ENCODE results near the gene NMT2.
A peak's percentile ranks its signal among the peaks of the same experiment; 100 is the strongest.
"Not testable (repeated sequence)": the region's sequence is repeated elsewhere in the genome, so short reads cannot be mapped to it uniquely, and the experiment has no call there.

The NMT2 gene

GRCh38 chr10:15168291-15168785 is at the start of gene NMT2:
NMT2 (minus strand) TSS chr10:15168693; CDS start chr10:15168612, 81 bp downstream.
- DNase-seq, result peak in 27 of 58 donors; percentile 8 to 97 (median 94)

GRCh38 chr10:15216700-15217099 is 48.2 kb upstream of the NMT2 start:
- no peak for DNase-seq

GRCh38 chr10:15214237-15214636 is 45.7 kb upstream of the NMT2 start:
- no peak for DNase-seq

GRCh38 chr10:15213461-15213861 is 45.0 kb upstream of the NMT2 start:
- no peak for DNase-seq

GRCh38 chr10:15211464-15211979 is 43.0 kb upstream of the NMT2 start:
- DNase-seq, result no peak

GRCh38 chr10:15210521-15210920 is 42.0 kb upstream of the NMT2 start:
- no peak for DNase-seq

GRCh38 chr10:15209827-15210509 is 41.5 kb upstream of the NMT2 start:
- DNase-seq, result peak in 56 of 58 donors; percentile 4 to 89 (median 52)

- DNase-seq, result no peak
Observed at GRCh38 chr10:15208221-15208620, 39.7 kb upstream of the NMT2 start.

- not testable (repeated sequence) for DNase-seq
Observed at GRCh38 chr10:15207410-15207809, 38.9 kb upstream of the NMT2 start.

DNA sequence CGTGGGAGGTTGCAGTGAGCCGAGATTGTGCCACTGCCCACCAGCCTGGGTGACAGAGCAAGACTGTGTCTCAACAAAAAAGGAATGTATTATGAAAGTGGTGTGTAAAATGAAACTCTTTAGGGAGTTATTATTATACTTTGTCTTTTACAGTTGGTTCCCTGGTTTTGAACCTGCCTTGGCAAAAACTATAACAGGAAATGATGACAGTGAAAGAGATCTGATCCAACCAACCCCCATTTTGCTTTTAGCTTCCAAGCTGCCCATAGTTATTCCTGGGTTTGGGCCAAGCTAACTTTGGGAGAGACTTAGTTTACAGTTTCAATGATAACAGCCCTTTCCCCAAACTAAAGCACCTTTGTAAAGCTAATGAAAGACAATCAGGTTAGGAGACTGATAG is 34.1 kb upstream of the NMT2 start:
- DNase-seq, result no peak

GRCh38 chr10:15202301-15202621 is 33.8 kb upstream of the NMT2 start:
- DNase-seq, result not testable (repeated sequence)

DNA sequence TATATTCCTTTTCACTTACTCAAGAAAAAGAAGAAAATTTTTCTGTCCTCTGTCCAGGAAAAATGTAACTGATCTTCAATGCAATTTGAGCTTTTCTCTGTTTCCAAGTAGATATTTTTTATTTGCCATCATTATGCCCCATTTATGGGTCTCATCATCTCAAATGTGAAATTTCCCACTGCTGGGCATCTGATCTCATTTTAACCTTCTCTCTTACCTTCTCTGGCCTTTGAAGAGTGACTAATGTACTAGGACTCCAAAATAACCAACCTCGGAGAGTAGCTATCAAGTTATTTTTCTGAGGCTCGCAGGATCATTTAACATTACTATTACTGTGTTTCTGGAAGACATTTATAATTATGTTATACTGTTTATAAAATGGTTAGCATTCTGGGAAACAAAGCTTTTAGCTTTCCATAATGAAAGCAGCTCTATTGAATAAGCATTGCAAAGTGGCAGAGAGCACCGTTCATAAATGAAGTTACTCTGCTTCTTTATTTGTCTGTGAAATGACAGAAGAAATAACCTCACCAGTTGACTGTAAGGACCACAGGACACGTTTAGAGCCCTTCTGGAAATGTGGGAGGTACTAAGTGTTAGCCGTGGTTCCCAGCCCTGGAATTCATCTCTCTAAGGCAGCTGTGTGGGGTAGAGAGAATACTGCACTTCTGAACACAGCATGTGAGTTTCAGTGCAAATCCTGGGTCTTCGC is 33.3 kb upstream of the NMT2 start:
- no peak for DNase-seq

DNA sequence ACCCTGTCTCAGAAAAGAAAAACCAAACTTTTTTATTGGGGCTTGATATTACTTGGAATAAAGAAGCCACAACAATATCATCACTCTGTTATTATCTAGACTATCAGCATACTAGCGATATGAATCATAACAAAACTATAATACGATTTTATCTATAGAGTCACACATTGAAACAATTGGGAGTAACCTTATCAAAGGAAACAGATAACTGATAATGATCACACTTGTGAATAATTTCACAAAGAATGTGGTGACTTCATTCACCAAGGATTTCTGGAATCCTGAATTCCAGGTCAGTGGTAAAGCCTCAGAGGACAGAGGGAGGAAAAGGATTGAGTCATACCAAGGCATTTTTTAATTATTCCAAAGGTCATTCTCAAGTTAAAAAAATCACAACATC is 32.1 kb upstream of the NMT2 start:
- no peak for DNase-seq

GRCh38 chr10:15197911-15198310 is 29.4 kb upstream of the NMT2 start:
- no peak for DNase-seq

GRCh38 chr10:15197276-15197675 is 28.8 kb upstream of the NMT2 start:
- DNase-seq, result no peak

- DNase-seq, result peak in 1 of 58 donors; percentile 3
Observed at GRCh38 chr10:15196021-15196834, 27.7 kb upstream of the NMT2 start.

DNA sequence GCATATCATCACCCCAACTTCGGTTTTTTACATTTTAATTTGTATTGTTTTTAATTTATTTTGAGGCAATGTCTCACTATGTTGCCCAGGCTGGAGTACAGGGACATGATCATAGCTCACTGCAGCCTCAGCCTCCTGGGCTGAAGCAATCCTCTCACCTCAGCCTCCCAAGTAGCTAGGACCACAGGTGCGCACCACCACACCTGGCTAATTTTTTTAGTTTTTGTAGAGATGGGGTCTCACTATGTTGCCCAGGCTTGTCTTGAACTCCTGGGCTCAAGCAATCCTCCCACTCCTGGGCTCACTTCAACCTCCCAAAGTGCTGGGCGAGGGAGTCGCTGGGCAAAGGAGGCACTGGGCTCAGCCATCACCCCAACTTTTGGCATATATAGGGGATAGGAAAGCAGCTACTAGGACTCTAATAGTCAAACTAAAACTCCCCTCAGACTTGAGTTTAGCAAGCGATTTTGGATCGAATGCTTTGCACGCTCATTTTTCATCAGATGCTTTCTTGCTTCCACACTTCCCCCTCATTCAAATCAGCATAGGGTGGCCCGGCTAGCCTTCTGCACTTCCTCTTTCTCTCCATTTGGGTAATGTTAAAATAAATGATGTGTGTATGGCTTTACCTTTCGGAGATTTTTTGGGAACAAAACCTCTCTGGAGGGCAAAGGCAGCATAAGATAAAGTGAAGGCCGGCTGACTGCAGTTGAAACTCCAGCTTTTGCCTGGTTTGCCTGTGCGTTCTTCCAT is 20.8 kb upstream of the NMT2 start:
- no peak for DNase-seq

DNA sequence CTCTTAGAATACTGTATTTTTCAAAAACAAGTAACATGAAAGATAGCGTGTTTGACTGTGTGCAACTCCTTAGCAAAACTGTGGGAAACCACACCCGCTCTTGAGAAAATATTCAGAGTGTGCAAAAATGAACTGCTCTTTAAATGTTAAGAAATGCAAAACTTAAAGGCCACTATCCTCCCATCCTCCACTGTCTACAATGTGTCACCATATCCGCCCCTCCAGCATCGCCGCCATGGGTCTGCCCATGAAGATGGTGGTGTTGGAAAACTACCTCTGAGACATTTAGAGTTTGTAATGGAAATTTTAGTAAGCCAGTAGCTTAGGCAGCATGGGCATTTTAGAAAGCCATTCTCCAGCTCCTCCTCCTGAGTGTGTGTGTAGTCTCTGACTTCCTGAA is 20.1 kb upstream of the NMT2 start:
- DNase-seq, result no peak

DNA sequence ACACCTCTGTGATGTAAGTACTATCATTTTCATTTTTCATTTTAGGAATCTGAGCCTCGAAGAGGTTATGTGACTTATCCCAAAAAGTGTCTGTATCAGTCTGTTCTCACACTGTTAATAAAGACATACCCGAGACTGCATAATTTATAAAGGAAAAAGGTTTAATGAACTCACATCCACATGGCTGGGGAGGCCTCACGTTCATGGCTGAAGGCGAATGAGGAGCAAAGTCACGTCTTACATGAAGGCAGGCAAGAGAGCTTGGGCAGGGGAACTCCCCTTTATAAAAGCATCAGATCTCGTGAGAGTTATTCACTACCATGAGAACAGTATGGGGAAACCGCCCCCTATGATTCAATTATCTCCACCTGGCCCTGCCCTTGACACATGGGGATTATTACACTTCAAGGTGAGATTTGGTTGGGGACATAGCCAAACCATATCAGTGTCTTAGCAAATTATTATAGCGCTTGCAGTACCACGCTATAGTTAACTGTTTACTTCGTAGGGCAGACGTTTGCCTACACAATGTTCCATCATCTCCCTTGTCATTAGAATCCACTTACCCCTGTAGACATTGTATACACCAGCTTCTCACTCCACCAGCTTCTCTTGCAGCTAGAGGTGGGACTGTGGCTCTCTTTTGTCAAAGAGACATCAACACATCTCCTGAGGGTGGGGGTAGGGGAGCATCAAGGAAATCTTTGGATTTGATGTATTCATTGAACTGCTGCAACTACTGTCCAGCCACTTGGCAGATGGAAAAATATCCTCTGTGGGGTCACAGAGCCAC is 15.4 kb upstream of the NMT2 start:
- DNase-seq, result no peak

DNA sequence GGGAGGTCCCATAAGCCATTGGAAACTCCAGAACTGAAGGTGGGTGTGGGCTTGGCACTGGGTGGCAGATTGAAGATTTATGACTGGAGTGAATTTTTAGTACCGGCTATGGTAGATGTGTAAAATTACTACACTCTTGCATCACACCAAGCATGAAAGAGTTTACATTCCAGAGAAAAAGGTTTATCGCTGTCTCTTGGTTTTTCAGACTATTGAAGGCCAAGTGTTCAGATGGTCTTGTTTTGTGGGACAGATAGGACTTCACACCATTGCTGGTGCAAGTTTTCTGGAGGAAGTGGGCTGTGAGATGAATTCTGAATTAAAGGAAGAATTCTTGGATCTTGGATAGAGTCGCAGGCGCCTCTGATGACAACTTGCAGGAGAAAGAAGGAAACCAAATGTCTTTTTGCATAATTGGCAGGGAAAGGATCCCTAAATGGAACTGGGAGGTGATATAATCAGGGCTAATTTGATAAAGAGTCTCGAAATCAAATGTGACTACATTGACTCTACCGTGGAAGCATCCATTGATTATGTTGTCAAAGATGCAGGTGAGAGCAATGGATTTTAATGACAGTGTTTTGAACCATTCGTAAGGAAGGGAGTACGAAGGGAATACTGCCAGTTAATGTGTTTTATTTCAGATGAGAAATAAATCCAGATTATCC is 14.2 kb upstream of the NMT2 start:
- DNase-seq, result peak in 8 of 58 donors; percentile 2 to 45 (median 10)

All from anterior cingulate cortex (tissue), 58 donors.